Measurements from ENCODE around the gene HIGD1C. TPM values are rescaled to one million over a fixed set of nuclear protein-coding genes. Genes with fewer than 3 reads are reported as not detected.

HIGD1C gene
- total and polyA plus RNA-seq, 4 donors = not detected

- H3K9me3 ChIP-seq (ENCODE audit: control insufficient read depth in 4 of 4, low read length in 3 of 4) = peaks cover 6 to 16% (median 9%) of the 10 kb centered on the region in 4 donors
- TF ChIP-seq SP1 (IDR thresholded peaks at IDR 0.05) = no peak
- TF ChIP-seq MAX (IDR thresholded peaks at IDR 0.05) = no peak
- TF ChIP-seq NR2F2 (IDR thresholded peaks at IDR 0.05) = no peak
- TF ChIP-seq FOXA1 (IDR thresholded peaks at IDR 0.05) = no peak
- no peak for TF ChIP-seq YY1 (IDR thresholded peaks at IDR 0.05)
- TF ChIP-seq GABPA (IDR thresholded peaks at IDR 0.05 in 1 of 2, conservative IDR thresholded peaks at IDR 0.05 in 1 of 2) = no peak
- no peak for TF ChIP-seq ATF3 (IDR thresholded peaks at IDR 0.05)
- TF ChIP-seq HNF4G (IDR thresholded peaks at IDR 0.05) = no peak
- no peak for TF ChIP-seq EGR1 (IDR thresholded peaks at IDR 0.05; ENCODE audit: low read depth in 2 of 2)
- no peak for TF ChIP-seq RAD21 (IDR thresholded peaks at IDR 0.05)
- no peak for TF ChIP-seq CTCF (IDR thresholded peaks at IDR 0.05; ENCODE audit: low read depth, low read length, missing input control)
- no peak for TF ChIP-seq REST (IDR thresholded peaks at IDR 0.05)
- no peak for TF ChIP-seq FOXA2 (IDR thresholded peaks at IDR 0.05)
- TF ChIP-seq HNF4A (conservative IDR thresholded peaks at IDR 0.05) = no peak
- no peak for TF ChIP-seq TAF1 (conservative IDR thresholded peaks at IDR 0.05)
- TF ChIP-seq ZBTB33 (IDR thresholded peaks at IDR 0.05) = no peak
- TF ChIP-seq RXRA (IDR thresholded peaks at IDR 0.05) = no peak
- TF ChIP-seq JUND (IDR thresholded peaks at IDR 0.05) = no peak
- no peak overlapping the region for H3K9ac ChIP-seq (ENCODE audit: low read depth in 1 of 2, low read length in 2 of 2)
These were observed 39.1 kb upstream of the HIGD1C start for GRCh38 chr12:50913224-50913623.

More at GRCh38 chr12:50913224-50913623, 39.1 kb upstream of the HIGD1C start:
- Histone ChIP-seq H3K4me1 (ENCODE audit: control insufficient read depth in 4 of 4, insufficient read depth in 4 of 4, low read length in 3 of 4) (peaks cover 0 to 2% (median 0%) of the 10 kb centered on the region in 4 donors), H3K4me3 (ENCODE audit: low read depth in 1 of 3, low read length in 3 of 3) (no peak overlapping the region), H3K36me3 (ENCODE audit: control insufficient read depth in 4 of 4, insufficient read depth in 3 of 4, low read depth in 1 of 4, low read length in 3 of 4) (no peaks in the 10 kb centered on the region), H3K27ac (ENCODE audit: low read depth in 1 of 2, low read length in 2 of 2) (no peak overlapping the region), H3K27me3 (ENCODE audit: control insufficient read depth in 4 of 4, insufficient read depth in 4 of 4, low read length in 3 of 4) (no peaks in the 10 kb centered on the region)
- WGBS = 97% methylated on average over 2 of the region's 2 CpGs
- DNase-seq (ENCODE audit: low spot score) = no peak
